ENCODE data around the gene ENO1.

GRCh38 chr1:8903908-8904650, 25.6 kb upstream of the ENO1 start:
- TF ChIP-seq, protein P1, sequence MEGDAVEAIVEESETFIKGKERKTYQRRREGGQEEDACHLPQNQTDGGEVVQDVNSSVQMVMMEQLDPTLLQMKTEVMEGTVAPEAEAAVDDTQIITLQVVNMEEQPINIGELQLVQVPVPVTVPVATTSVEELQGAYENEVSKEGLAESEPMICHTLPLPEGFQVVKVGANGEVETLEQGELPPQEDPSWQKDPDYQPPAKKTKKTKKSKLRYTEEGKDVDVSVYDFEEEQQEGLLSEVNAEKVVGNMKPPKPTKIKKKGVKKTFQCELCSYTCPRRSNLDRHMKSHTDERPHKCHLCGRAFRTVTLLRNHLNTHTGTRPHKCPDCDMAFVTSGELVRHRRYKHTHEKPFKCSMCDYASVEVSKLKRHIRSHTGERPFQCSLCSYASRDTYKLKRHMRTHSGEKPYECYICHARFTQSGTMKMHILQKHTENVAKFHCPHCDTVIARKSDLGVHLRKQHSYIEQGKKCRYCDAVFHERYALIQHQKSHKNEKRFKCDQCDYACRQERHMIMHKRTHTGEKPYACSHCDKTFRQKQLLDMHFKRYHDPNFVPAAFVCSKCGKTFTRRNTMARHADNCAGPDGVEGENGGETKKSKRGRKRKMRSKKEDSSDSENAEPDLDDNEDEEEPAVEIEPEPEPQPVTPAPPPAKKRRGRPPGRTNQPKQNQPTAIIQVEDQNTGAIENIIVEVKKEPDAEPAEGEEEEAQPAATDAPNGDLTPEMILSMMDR (IDR thresholded peaks at IDR 0.05; ENCODE audit: insufficient read depth, low read depth, low read length): no peak
- TF ChIP-seq EZH2 (IDR thresholded peaks at IDR 0.05; ENCODE audit: insufficient read depth, low read length): no peak

Data from astrocyte (in vitro differentiated cells and primary cell).